Peyer's patch (tissue), 4 donors: ENCODE measurements around the gene PAX2. TPM values are rescaled to one million over a fixed set of nuclear protein-coding genes. Genes with fewer than 3 reads are reported as not detected.

ENCODE experiments used
- DNase-seq, 3 donors: peaks; one replicate each; pipeline ENCODE4 v3.0.0-alpha.2; 2017 to 2019
- H3K27ac ChIP-seq, 4 donors: fragments of 200-600 bp; sonication (generic); one replicate each; pipeline ENCODE4 v1.5.1; 2016 to 2019
- H3K27me3 ChIP-seq, 2 donors: fragments of 200-600 bp; sonication (generic); one replicate each; pipeline ENCODE4 v1.5.1; 2019
- H3K36me3 ChIP-seq, 3 donors: fragments of 200-600 bp; sonication (generic); one replicate each; pipeline ENCODE4 v1.5.1; 2016 to 2019
- H3K4me1 ChIP-seq, 4 donors: fragments of 200-600 bp; sonication (generic); one replicate each; pipeline ENCODE4 v1.5.1; 2016 to 2019
- H3K4me3 ChIP-seq, 4 donors: fragments of 200-600 bp; sonication (generic); 1 replicate in 3 of 4; 2 replicates in 1 of 4; pipeline ENCODE4 v1.5.1; 2016 to 2019; ENCODE audit warnings: mild to moderate bottlenecking in 1 of 4
- H3K9me3 ChIP-seq, 4 donors: fragments of 200-600 bp; sonication (generic); one replicate each; pipeline ENCODE4 v1.5.1; 2016 to 2019; ENCODE audit warnings: mild to moderate bottlenecking in 1 of 4
- POLR2A ChIP-seq, 2 donors: fragments of 450-650 bp; IDR thresholded peaks; one replicate each; pipeline ENCODE4 v1.5.1; 2017; ENCODE audit warnings: antibody characterized with exemption in 2 of 2, mild to moderate bottlenecking in 2 of 2, moderate library complexity in 2 of 2
- total RNA-seq, 4 donors: library from RNA; depleted of rRNA; stranded (reverse); fragments of >200 nt; gene quantifications; one replicate each; pipeline ENCODE4 v1.1.0, GENCODE V29; 2016
- TF ChIP-seq, protein P1 (sequence below), 6 experiments: fragments of 450-650 bp in 4 of 6; fragments of 200-600 bp in 2 of 6; sonication (generic) in 1 of 6; IDR thresholded peaks; one replicate each; pipeline ENCODE4 v1.5.1; 2017 to 2019; ENCODE audit warnings: antibody characterized with exemption in 6 of 6, mild to moderate bottlenecking in 3 of 6, moderate library complexity in 1 of 6

The PAX2 gene
- total RNA-seq, 4 donors from 2014 or later: not detected

DNA sequence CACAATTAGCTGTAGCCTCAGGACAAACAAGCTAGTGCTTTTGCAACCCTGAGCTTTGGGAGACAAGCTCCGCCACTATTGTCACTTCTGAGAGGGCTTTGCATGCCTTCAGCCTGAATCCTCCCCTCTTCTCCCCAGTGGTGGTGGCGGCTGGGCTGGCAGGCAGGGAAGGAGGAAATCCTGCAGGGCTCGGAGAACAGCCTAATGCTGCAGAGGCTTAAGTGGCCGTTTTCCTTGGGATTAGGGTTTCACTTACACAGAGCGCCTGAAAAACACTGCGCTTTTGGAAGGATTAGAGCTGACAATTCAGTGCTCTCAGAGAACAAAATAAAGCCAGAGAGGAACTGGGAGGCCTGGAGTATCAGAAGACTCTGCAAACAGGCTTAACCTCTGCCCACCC, 71.3 kb downstream of the PAX2 start:
- Histone ChIP-seq H3K4me1 (no peaks in the 10 kb centered on the region), H3K27ac (no peak overlapping the region), H3K9me3 (no peaks in the 10 kb centered on the region), H3K4me3 (no peak overlapping the region), H3K36me3 (no peaks in the 10 kb centered on the region), H3K27me3 (no peaks in the 10 kb centered on the region)
- TF ChIP-seq POLR2A (IDR thresholded peaks at IDR 0.05): no peak
- TF ChIP-seq, protein P1, sequence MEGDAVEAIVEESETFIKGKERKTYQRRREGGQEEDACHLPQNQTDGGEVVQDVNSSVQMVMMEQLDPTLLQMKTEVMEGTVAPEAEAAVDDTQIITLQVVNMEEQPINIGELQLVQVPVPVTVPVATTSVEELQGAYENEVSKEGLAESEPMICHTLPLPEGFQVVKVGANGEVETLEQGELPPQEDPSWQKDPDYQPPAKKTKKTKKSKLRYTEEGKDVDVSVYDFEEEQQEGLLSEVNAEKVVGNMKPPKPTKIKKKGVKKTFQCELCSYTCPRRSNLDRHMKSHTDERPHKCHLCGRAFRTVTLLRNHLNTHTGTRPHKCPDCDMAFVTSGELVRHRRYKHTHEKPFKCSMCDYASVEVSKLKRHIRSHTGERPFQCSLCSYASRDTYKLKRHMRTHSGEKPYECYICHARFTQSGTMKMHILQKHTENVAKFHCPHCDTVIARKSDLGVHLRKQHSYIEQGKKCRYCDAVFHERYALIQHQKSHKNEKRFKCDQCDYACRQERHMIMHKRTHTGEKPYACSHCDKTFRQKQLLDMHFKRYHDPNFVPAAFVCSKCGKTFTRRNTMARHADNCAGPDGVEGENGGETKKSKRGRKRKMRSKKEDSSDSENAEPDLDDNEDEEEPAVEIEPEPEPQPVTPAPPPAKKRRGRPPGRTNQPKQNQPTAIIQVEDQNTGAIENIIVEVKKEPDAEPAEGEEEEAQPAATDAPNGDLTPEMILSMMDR (IDR thresholded peaks at IDR 0.05): no peak
- peak in 1 of 3 donors; percentile 11 for DNase-seq

DNA sequence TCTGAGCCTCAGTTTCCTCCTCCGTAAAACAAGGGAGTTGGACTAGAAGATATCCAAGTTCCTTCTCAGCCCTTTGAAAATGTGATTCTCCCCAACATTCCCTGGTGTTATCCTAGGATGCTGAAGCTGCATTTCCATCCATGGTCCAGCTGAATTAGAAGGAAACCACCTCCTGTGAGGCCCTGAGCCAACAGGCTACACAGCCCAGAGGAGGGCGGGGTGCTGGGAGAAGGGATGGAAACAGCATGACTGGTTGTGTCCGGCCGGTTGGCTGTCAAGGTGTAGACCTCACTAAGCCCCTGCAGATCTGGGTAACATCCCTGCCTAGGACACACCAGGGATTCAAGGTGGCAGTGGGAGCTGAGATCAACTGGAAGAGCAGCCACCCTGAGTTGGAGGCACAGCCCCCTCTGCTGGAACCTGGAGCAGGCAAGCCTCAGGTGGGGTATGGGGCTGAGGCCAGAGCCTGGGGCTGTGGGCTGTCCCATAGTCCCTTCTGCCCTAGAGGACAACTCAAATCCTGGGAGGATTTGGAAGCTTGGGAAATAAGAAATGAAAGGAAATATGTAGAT, 72.0 kb downstream of the PAX2 start:
- TF ChIP-seq, protein P1 (IDR thresholded peaks at IDR 0.05): no peak
- no peak for TF ChIP-seq POLR2A (IDR thresholded peaks at IDR 0.05)
- H3K27ac ChIP-seq: no peak overlapping the region
- H3K27me3 ChIP-seq: no peaks in the 10 kb centered on the region
- peak in 1 of 3 donors; percentile 17 for DNase-seq
- no peaks in the 10 kb centered on the region for H3K36me3 ChIP-seq
- no peaks in the 10 kb centered on the region for H3K4me1 ChIP-seq
- H3K9me3 ChIP-seq: no peaks in the 10 kb centered on the region
- no peak overlapping the region for H3K4me3 ChIP-seq

DNA sequence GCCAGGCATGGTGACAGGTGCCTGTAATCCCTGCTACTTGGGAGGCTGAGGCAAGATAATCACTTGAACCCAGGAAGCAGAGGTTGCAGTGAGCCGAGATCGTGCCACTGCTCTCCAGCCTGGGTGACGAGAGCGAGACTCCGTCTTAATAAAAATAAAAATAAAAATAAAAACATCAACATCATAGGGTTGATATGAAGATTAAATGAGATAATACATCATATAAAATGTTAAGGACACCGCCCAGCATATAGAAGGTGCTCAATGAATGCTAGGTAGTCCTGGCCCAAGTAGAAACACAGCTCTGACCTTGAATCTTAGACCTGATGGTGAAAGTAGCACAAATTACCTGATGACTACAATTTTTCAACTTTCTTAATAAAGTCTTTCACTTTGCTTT, 74.0 kb downstream of the PAX2 start:
- TF ChIP-seq POLR2A (IDR thresholded peaks at IDR 0.05): no peak
- TF ChIP-seq, protein P1 (IDR thresholded peaks at IDR 0.05): no peak
- no peaks in the 10 kb centered on the region for H3K9me3 ChIP-seq
- peaks cover 0 to under 1% of the 10 kb centered on the region in 2 donors for H3K27me3 ChIP-seq
- H3K4me3 ChIP-seq: no peak overlapping the region
- DNase-seq: no peak
- no peak overlapping the region for H3K27ac ChIP-seq
- H3K4me1 ChIP-seq: no peaks in the 10 kb centered on the region
- no peaks in the 10 kb centered on the region for H3K36me3 ChIP-seq

DNA sequence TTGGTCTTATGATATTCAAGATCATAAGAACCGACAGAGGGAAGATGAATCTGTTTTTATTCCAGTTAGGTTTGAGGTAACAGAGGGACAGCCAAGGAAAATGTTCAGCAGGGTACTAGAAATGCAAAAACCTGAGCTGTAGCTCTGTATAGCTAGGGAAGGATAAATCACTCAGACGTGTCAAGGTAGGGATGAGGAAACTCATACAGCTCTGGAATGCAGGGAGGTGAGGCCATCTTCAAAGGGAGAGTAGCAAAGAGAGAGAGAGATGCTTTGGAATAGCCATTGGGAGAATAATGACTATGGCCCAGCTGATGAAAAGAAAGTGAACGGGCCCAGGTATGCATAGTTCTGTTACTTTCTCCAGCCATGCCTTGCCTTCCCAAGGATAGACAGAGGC, 77.8 kb downstream of the PAX2 start:
- Histone ChIP-seq H3K4me3 (no peak overlapping the region), H3K36me3 (no peaks in the 10 kb centered on the region), H3K4me1 (peaks cover 0 to 22% (median 12%) of the 10 kb centered on the region in 4 donors), H3K27me3 (peaks cover 0 to 31% of the 10 kb centered on the region in 2 donors), H3K27ac (no peak overlapping the region), H3K9me3 (peaks cover 0 to 3% (median 0%) of the 10 kb centered on the region in 4 donors)
- TF ChIP-seq POLR2A (IDR thresholded peaks at IDR 0.05): no peak
- TF ChIP-seq, protein P1 (IDR thresholded peaks at IDR 0.05): no peak
- no peak for DNase-seq

DNA sequence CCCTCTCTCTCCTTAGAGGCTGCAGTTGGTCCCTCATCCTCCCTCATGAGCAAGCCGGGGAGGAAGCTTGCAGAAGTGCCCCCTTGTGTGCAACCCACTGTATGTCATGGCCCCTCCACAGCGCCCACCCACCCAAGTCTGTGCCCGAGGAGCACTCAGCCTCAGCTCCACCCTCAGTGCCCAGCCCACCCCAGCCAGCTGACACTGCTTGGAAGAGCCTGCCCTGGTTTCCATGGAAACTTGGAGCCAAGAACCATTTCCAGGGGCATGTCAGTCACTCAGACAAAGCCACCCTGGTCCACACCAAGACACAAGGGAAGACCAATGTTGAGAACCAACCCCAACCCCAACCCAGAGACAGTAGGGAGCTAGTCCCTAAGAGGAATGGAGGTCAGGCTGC, 79.5 kb downstream of the PAX2 start:
- no peak for DNase-seq
- H3K9me3 ChIP-seq: peaks cover 0 to 3% (median 0%) of the 10 kb centered on the region in 4 donors
- TF ChIP-seq, protein P1 (IDR thresholded peaks at IDR 0.05): no peak
- no peak for TF ChIP-seq POLR2A (IDR thresholded peaks at IDR 0.05)
- no peak overlapping the region for H3K27ac ChIP-seq
- no peaks in the 10 kb centered on the region for H3K36me3 ChIP-seq
- peaks cover 0 to 34% (median 18%) of the 10 kb centered on the region in 4 donors for H3K4me1 ChIP-seq
- no peak overlapping the region for H3K4me3 ChIP-seq
- peaks cover 0 to 45% of the 10 kb centered on the region in 2 donors for H3K27me3 ChIP-seq
